ENCODE data around the gene RABEP2.

GRCh38 chr16:28859326-28859725, 65.7 kb downstream of the RABEP2 start:
- TF ChIP-seq CTCF (conservative IDR thresholded peaks at IDR 0.05; ENCODE audit: low read length), result no peak
- no peak for TF ChIP-seq EZH2phosphoT487 (IDR thresholded peaks at IDR 0.05; ENCODE audit: borderline replicate concordance)
